Stomach (tissue), 9 donors: ENCODE data around the gene PIGL. TPM values are rescaled to one million over a fixed set of nuclear protein-coding genes. Genes with fewer than 3 reads are reported as not detected.
A peak's percentile ranks its signal among the peaks of the same experiment; 100 is the strongest.

Experiments used
- DNase-seq, 2 donors: peaks; one replicate each; pipeline versions ENCODE4 v3.0.0 to v3.0.0-alpha.2; 2013 to 2019
- H3K27ac ChIP-seq, 5 donors: fragments of 200-600 bp in 4 of 5; sonication (generic) in 4 of 5; one replicate each; pipeline ENCODE4 v1.5.1; 2013 to 2019; ENCODE audit warnings: mild to moderate bottlenecking in 1 of 5, moderate library complexity in 1 of 5
- H3K27me3 ChIP-seq, 3 donors: fragments of 200-600 bp; sonication (generic); one replicate each; pipeline ENCODE4 v1.5.1; 2017 to 2019; ENCODE audit warnings: mixed run types in 1 of 3
- H3K36me3 ChIP-seq, 4 donors: fragments of 200-600 bp; sonication (generic); 1 replicate in 3 of 4; 2 replicates in 1 of 4; pipeline ENCODE4 v1.5.1; 2016 to 2019
- H3K4me1 ChIP-seq, 4 donors: fragments of 200-600 bp; sonication (generic); one replicate each; pipeline ENCODE4 v1.5.1; 2016 to 2019
- H3K4me3 ChIP-seq, 4 donors: fragments of 200-600 bp; sonication (generic) in 3 of 4; one replicate each; pipeline ENCODE4 v1.5.1; 2016 to 2019; ENCODE audit warnings: mild to moderate bottlenecking in 1 of 4
- H3K9me3 ChIP-seq, 4 donors: fragments of 200-600 bp; sonication (generic); one replicate each; pipeline ENCODE4 v1.5.1; 2016 to 2019
- EP300 ChIP-seq: sonication (generic); formaldehyde crosslinking; IDR thresholded peaks from one replicate; pipeline ENCODE4 v1.6.1; 2017; ENCODE audit warnings: antibody characterized with exemption
- POLR2A ChIP-seq, 4 donors: fragments of 450-650 bp; IDR thresholded peaks; one replicate each; pipeline ENCODE4 v1.6.1; 2016; ENCODE audit warnings: antibody characterized with exemption in 4 of 4, control low read depth in 2 of 4, mild to moderate bottlenecking in 1 of 4, moderate library complexity in 1 of 4
- POLR2AphosphoS5 ChIP-seq, 3 donors: sonication (generic); formaldehyde crosslinking; IDR thresholded peaks; one replicate each; pipeline ENCODE4 v1.6.1; 2016; ENCODE audit warnings: antibody characterized with exemption in 3 of 3
- WGBS, 5 donors: extraction: QIAGEN DNeasy Blood & Tissue Kit in 3 of 5; methylation state at CpG; one replicate each; pipeline versions ENCODE4 v1.1.5 to v1.1.7; 2013 to 2018; 5-methylcytosine and 5-hydroxymethylcytosine counted together
- intact Hi-C: fragments of 100-400 bp; cut with DNase I; formaldehyde crosslinking; loops from one replicate; pipeline ENCODE4 v1.15.1; 2023; ENCODE audit warnings: low total_unique reads
- polyA plus RNA-seq, 3 donors: library from polyadenylated mRNA; stranded (reverse); fragments of 200-250 nt; gene quantifications; one replicate each; pipeline ENCODE4 v1.2.3, GENCODE V29; 2013
- total RNA-seq, 5 donors: library from RNA; depleted of rRNA; stranded (reverse); fragments of >200 nt; gene quantifications; one replicate each; pipeline versions ENCODE4 v1.1.0 to v1.2.3, GENCODE V29; 2014 to 2016
- TF ChIP-seq, protein P1 (sequence below), 7 experiments: fragments of 450-650 bp in 4 of 7; fragments of 200-600 bp in 3 of 7; sonication (generic) in 3 of 7; IDR thresholded peaks; one replicate each; pipeline ENCODE4 v1.5.1; 2016 to 2019; ENCODE audit warnings: antibody characterized with exemption in 7 of 7, control low read depth in 2 of 7, mild to moderate bottlenecking in 1 of 7
- donor health status: healthy with polysubstance abuse.
- donor health status: Bipolar disorder and iron deficiency.
- donor health status: healthy.

PIGL gene
- total and polyA plus RNA-seq, 8 donors: 5.8 to 72.3 (median 35.3) TPM

GRCh38 chr17:16300554-16300953 is 83.5 kb downstream of the PIGL start:
- no peaks in the 10 kb centered on the region for H3K9me3 ChIP-seq
- intact Hi-C loops: no loop called here
- peaks cover 0 to 42% (median 39%) of the 10 kb centered on the region in 4 donors for H3K36me3 ChIP-seq
- DNase-seq: no peak
- H3K4me3 ChIP-seq: no peak overlapping the region
- H3K27me3 ChIP-seq: no peaks in the 10 kb centered on the region
- H3K4me1 ChIP-seq: peaks cover 8 to 27% (median 12%) of the 10 kb centered on the region in 4 donors
- 89 to 100% (median 96%) methylated on average over 3 of the region's 3 CpGs for WGBS, 5 donors
- TF ChIP-seq EP300: no peak
- TF ChIP-seq, protein P1, sequence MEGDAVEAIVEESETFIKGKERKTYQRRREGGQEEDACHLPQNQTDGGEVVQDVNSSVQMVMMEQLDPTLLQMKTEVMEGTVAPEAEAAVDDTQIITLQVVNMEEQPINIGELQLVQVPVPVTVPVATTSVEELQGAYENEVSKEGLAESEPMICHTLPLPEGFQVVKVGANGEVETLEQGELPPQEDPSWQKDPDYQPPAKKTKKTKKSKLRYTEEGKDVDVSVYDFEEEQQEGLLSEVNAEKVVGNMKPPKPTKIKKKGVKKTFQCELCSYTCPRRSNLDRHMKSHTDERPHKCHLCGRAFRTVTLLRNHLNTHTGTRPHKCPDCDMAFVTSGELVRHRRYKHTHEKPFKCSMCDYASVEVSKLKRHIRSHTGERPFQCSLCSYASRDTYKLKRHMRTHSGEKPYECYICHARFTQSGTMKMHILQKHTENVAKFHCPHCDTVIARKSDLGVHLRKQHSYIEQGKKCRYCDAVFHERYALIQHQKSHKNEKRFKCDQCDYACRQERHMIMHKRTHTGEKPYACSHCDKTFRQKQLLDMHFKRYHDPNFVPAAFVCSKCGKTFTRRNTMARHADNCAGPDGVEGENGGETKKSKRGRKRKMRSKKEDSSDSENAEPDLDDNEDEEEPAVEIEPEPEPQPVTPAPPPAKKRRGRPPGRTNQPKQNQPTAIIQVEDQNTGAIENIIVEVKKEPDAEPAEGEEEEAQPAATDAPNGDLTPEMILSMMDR (IDR thresholded peaks at IDR 0.05): no peak
- no peak for TF ChIP-seq POLR2AphosphoS5 (IDR thresholded peaks at IDR 0.05)
- TF ChIP-seq POLR2A (IDR thresholded peaks at IDR 0.05): no peak
- H3K27ac ChIP-seq: no peak overlapping the region

DNA sequence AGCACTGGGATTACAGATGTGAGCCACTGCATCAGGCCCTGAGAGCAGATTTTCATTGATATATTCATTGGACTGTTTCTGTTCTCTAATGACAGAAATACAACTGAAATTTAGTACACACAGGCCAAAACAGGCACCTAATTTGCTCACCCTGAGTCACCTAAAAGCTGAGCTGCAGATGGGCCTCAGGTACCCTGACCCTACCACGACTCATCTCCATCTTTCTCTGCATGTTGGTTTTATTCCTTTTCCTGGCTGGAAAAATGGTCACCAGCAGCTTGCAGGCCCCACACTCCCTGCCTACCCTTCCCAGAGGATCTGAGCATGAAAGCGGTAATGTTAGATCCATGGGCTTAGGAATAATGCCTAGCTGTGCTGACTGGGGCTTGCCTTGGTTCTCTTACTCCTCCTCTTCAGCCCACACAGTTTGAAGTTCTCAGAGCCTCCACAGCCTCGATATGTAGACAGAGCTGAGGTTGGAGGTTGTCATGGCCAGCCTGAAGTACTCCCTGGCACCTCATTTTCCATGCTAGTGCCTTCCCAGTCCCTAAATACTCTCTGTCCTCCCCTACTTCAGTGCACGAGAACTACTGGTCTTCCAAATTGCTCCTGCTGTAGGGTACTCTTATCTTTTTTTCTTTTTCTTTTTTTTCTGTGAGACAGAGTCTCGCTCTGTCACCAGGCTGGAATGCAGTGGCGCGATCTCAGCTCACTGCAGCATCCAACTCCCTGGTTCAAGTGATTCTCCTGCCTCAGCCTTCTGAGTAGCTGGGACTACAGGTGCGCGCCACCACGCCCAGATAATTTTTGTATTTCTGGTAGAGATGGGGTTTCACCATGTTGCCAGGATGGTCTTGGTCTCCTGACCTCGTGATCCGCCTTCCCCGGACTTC is 85.2 kb downstream of the PIGL start:
- intact Hi-C loops: no loop called here
- no peaks in the 10 kb centered on the region for H3K9me3 ChIP-seq
- H3K36me3 ChIP-seq: peaks cover 0 to 54% (median 39%) of the 10 kb centered on the region in 4 donors
- TF ChIP-seq POLR2A (IDR thresholded peaks at IDR 0.05) (no peak), EP300 (no peak), POLR2AphosphoS5 (IDR thresholded peaks at IDR 0.05) (no peak)
- TF ChIP-seq, protein P1 (IDR thresholded peaks at IDR 0.05): no peak
- H3K4me3 ChIP-seq: no peak overlapping the region
- no peaks in the 10 kb centered on the region for H3K27me3 ChIP-seq
- 94 to 96% (median 95%) methylated on average over 13 of the region's 13 CpGs for WGBS, 5 donors
- H3K27ac ChIP-seq: no peak overlapping the region
- H3K4me1 ChIP-seq: peaks cover 8 to 22% (median 12%) of the 10 kb centered on the region in 4 donors
- no peak for DNase-seq

DNA sequence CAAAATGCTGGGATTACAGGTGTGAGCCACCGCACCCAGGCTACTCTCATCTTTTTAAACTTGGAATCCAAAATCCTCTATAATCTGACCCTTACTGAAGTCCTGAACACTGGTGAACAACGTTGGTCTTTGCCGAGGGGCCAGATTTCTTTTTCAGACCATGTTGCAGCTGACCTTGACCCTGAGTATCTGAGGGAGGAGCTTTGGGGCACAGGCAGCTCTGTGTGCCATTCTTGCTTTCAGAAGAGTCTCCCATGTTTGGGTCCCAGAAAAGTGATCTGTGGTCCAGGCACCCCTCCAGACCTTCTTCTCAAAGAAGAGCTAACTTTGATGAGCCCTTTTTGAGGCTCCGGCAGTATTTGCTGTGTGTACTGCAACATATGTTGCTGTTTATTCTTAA is 85.8 kb downstream of the PIGL start:
- DNase-seq: no peak
- no peaks in the 10 kb centered on the region for H3K9me3 ChIP-seq
- 80 to 91% (median 81%) methylated on average over 4 of the region's 4 CpGs for WGBS, 5 donors
- peaks cover 0 to 54% (median 39%) of the 10 kb centered on the region in 4 donors for H3K36me3 ChIP-seq
- no peak overlapping the region for H3K27ac ChIP-seq
- intact Hi-C loops: no loop called here
- H3K4me3 ChIP-seq: no peak overlapping the region
- TF ChIP-seq POLR2A (IDR thresholded peaks at IDR 0.05) (no peak), POLR2AphosphoS5 (IDR thresholded peaks at IDR 0.05) (no peak), EP300 (no peak)
- TF ChIP-seq, protein P1 (IDR thresholded peaks at IDR 0.05): no peak
- peaks cover 3 to 16% (median 7%) of the 10 kb centered on the region in 4 donors for H3K4me1 ChIP-seq
- H3K27me3 ChIP-seq: no peaks in the 10 kb centered on the region

GRCh38 chr17:16304830-16305229 is 87.8 kb downstream of the PIGL start:
- Histone ChIP-seq H3K27me3 (no peaks in the 10 kb centered on the region), H3K9me3 (no peaks in the 10 kb centered on the region), H3K4me3 (no peak overlapping the region), H3K4me1 (peaks cover 0 to 7% (median 0%) of the 10 kb centered on the region in 4 donors), H3K36me3 (peaks cover 0 to 51% (median 37%) of the 10 kb centered on the region in 4 donors), H3K27ac (no peak overlapping the region)
- DNase-seq: peak in 1 of 2 donors; percentile 49
- intact Hi-C loops: no loop called here
- TF ChIP-seq, protein P1 (IDR thresholded peaks at IDR 0.05): peak in 1 of 7 experiments; percentile 10
- TF ChIP-seq POLR2A (IDR thresholded peaks at IDR 0.05): no peak
- TF ChIP-seq POLR2AphosphoS5 (IDR thresholded peaks at IDR 0.05): no peak
- no peak for TF ChIP-seq EP300
- WGBS, 5 donors: 69 to 80% (median 73%) methylated on average over 3 of the region's 3 CpGs
